GM18526 (cell line): ENCODE data around the gene CDC14B.

Experiments
- POLR2A ChIP-seq: IDR thresholded peaks from 3 replicates; pipeline ENCODE4 v1.6.1; 2011; ENCODE audit not compliant: insufficient read length; ENCODE audit errors: extremely low read depth

The CDC14B gene

DNA sequence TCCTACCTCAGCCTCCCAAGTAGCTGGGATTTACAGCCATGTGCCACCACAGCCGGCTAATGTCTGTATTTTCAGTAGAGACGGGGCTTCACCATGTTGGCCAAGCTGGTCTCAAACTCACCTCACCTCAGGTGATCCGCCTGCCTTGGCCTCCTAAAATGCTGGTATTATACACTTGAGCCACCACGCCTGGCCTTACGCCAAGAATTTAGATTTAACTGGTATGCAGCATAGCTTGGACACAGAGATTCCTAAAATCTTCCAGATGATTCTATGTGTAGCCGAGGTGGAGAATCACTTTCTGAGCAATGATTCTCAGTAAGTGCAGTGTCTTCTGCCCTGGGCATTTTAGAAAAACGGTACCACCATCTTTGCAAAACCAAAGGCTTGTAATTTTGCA is 95.6 kb downstream of the CDC14B start:
- no peak for TF ChIP-seq POLR2A

GRCh38 chr9:96523374-96523773 is 96.3 kb downstream of the CDC14B start:
- no peak for TF ChIP-seq POLR2A

- no peak for TF ChIP-seq POLR2A
Observed at GRCh38 chr9:96522366-96522765, 97.3 kb downstream of the CDC14B start.

GRCh38 chr9:96519787-96520186 is 99.9 kb downstream of the CDC14B start:
- TF ChIP-seq POLR2A, result no peak

- no peak for TF ChIP-seq POLR2A
Observed at GRCh38 chr9:96519095-96519494, 100.5 kb downstream of the CDC14B start.

DNA sequence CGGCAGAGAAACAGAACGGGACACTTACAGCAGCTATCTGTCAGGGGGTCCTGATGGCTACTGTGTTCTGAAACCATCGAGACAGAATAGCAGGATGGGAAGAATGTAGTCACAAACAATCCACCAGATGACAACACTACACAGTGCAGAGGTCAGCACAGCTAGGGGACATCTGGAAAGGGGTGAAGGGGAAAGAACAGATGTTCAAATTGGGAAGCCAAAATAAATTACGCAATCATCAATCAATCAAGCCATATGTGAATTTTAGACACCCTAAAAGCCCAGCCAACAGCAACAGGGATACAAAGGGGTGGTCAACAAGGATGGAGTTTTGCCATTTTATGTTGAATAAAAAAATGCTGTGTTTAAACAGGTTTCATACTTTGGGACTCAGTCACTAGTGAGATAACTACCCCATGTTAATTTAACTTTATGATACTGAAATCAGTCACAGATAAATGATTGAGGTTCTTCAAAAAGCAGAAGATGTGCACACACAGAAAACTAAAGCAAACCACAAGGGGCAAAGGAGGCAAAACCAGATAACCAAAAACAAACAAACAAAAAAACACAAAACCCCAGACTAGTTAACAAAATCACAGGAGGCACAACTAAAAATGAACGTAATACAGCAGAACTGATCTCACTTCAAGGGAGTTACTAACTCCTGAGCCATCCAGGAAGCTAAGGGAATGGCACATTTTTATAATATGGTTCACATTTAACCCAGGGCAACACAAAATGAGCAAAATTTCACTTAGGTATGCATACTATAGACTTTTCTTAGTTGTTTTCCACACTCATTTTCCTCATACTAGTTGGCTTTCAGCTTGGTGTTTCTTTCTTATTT is 103.8 kb downstream of the CDC14B start:
- no peak for TF ChIP-seq POLR2A

DNA sequence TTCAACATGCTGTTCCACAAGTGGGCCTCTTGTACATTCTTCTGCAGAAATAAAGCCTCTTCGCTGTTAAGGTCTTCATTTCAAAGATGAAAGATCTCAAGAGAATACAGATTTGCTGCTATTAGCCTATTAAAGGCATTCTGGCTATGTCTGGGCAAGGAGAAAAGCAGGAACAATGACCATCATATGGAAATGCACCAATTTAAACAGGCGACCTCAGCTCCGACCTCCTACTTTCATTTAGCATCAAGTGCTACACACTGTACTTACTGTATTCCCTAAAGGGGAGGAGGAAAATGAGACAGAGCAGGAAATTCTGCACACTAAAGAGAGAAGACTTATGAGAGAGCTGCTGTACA is 104.9 kb downstream of the CDC14B start:
- no peak for TF ChIP-seq POLR2A

DNA sequence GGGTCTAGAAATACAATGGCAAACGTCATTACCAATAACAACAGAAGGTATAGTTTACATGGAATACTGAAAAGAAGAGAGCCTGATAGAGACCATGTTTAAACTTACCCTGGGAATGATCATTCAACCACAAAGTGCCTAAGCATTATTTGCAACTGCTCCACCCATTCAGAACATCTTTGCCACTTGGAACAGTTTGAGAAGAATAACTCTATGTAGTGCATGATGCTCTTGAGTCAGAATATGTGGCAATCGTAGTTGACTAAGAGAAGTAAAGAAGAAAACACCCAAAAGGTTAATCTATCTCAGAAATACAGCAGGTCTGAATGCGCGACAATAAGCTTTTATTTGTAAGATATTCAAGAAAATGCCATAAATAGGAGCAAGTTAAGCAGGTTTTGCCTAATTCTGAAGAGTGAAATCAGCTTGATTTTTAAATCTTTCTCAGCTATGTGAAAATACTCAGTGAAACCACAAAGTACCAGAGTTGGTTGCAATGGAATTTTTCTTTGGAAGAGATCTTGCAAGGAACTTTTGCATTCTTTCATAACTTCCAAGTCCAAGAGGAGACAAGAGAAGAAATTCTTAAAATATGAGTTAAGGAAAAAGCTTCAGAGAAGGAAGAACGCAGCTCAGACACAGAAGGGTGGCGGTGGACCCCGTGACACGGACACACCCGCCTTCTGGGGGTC is 105.4 kb downstream of the CDC14B start:
- TF ChIP-seq POLR2A, result no peak

GRCh38 chr9:96513622-96514021 is 106.0 kb downstream of the CDC14B start:
- no peak for TF ChIP-seq POLR2A

- TF ChIP-seq POLR2A, result no peak
Observed at GRCh38 chr9:96512240-96512639, 107.4 kb downstream of the CDC14B start.

DNA sequence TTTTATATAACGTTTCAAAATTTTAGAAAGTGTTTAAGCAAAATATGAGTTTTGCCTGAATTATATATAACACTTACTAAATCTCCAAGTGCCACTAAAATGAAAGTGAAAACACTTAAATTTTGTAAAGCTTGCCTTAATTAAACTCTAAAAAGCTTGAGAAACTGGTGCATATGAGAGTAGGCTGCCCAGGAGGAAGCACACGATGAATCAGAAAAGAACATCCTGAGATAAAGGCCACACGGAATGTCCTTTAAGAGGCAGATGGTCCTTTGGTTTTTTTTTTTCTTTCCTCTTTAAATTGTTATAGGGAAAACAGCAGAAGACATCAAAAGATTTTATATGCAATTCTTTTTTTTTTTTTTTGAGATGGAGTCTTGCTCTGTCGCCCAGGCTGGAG is 109.4 kb downstream of the CDC14B start:
- no peak for TF ChIP-seq POLR2A

DNA sequence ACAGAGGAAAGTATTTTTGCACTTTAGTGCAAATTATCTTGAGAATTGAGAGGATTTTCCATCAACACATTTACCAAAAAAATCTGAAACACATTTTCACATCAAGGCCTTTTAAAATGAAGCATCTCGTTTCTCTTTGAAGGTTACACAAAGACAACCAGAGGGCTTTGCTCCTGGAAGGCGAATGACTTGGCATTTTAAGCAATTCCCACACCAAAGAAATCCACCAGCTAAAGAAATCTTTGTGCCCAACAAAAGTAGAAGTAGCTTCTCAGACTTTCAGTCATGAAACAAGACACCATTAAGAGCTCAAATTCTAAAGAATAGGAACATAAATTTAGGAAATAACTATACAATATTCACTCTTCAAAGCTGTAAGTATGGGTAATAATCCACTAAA is 109.8 kb downstream of the CDC14B start:
- TF ChIP-seq POLR2A, result no peak

- no peak for TF ChIP-seq POLR2A
Observed at GRCh38 chr9:96509026-96509425, 110.6 kb downstream of the CDC14B start.

- no peak for TF ChIP-seq POLR2A
Observed at GRCh38 chr9:96508227-96508940, 111.3 kb downstream of the CDC14B start.

DNA sequence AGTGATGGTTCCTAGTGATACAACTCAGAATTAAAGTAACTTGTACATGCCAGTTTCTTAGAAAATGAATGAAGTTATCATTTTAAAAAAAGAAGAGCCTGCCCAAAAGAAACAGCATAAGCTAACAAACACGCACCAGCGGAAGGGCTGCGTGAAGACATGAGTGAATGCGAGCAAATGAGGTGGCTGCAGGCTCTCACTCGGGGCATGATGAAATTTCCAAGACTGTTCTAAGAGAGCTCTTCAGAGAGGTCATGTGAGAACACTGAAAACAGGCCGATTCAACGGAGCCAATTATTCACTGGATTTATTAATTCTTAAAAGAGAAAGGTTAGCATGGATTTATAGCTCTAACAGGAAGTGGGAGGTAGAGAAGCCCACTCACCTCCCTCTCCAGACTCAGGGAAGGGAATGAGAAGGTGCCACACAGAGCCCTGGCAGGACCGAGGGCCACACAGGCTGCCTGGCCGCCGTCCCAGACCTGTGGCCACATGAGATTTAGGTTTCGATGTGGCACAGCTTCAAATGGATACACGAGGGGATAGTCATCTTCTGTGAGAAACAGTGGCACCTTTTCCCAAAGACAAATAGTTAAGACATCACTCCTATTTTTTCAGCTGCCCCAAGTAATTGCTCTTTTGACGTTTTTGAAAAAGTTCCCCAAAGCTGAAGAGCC is 114.2 kb downstream of the CDC14B start:
- TF ChIP-seq POLR2A, result no peak
